CD14-positive monocyte (primary cell): ENCODE results near the gene IFT25. TPM values are rescaled to one million over a fixed set of nuclear protein-coding genes. Genes with fewer than 3 reads are reported as not detected.

Experiments
- DNase-seq, 3 donors: peaks; one replicate each; pipeline ENCODE4 v3.0.0-alpha.2; 2011 to 2022
- H2AFZ ChIP-seq: 2 replicates; pipeline ENCODE4 v1.6.0; 2012; ENCODE audit warnings: mild to moderate bottlenecking, low read depth, low read length, inconsistent platforms; ENCODE audit not compliant: insufficient read depth, poor library complexity, severe bottlenecking
- H3K27ac ChIP-seq, 2 donors: 1 replicate in 1 of 2; 2 replicates in 1 of 2; pipeline ENCODE4 v1.5.1; 2012 to 2013; ENCODE audit warnings: low read length in 2 of 2, control low read depth in 1 of 2, inconsistent platforms in 1 of 2, low read depth in 1 of 2, mild to moderate bottlenecking in 1 of 2
- H3K27me3 ChIP-seq, 2 donors: one replicate each; pipeline versions ENCODE4 v1.6.0 to v1.6.1; 2011 to 2013; ENCODE audit warnings: low read length in 2 of 2; ENCODE audit not compliant: control insufficient read depth in 2 of 2, insufficient read depth in 2 of 2
- H3K36me3 ChIP-seq, 2 donors: replicated peaks in 1 of 2; 1 replicate in 1 of 2; 2 replicates in 1 of 2; pipeline versions ENCODE4 v1.5.1 to v1.6.1; 2012 to 2013; ENCODE audit warnings: low read length in 2 of 2, control low read depth in 1 of 2, inconsistent platforms in 1 of 2, mild to moderate bottlenecking in 1 of 2; ENCODE audit not compliant: insufficient read depth in 2 of 2, control insufficient read depth in 1 of 2
- H3K4me1 ChIP-seq, 2 donors: 1 replicate in 1 of 2; 2 replicates in 1 of 2; pipeline versions ENCODE4 v1.5.1 to v1.6.1; 2012 to 2013; ENCODE audit warnings: low read length in 2 of 2, control low read depth in 1 of 2, inconsistent platforms in 1 of 2, mild to moderate bottlenecking in 1 of 2, moderate library complexity in 1 of 2; ENCODE audit not compliant: insufficient read depth in 2 of 2, control insufficient read depth in 1 of 2
- H3K4me2 ChIP-seq: replicated peaks from 2 replicates; pipeline ENCODE3; 2012; ENCODE audit warnings: low read length, moderate library complexity, mild to moderate bottlenecking; ENCODE audit not compliant: poor library complexity, severe bottlenecking; ENCODE audit errors: extremely low read depth
- H3K4me3 ChIP-seq, 3 experiments: fragments of 200-600 bp in 1 of 3; sonication (generic) in 1 of 3; replicated peaks in 1 of 3; 1 replicate in 2 of 3; 2 replicates in 1 of 3; pipeline ENCODE4 v1.5.1; 2011 to 2013; ENCODE audit warnings: low read length in 3 of 3, mild to moderate bottlenecking in 3 of 3, control low read depth in 2 of 3, low read depth in 2 of 3, inconsistent platforms in 1 of 3, moderate library complexity in 1 of 3
- H3K79me2 ChIP-seq: 2 replicates; pipeline ENCODE4 v1.6.0; 2012; ENCODE audit warnings: mild to moderate bottlenecking, control low read depth, inconsistent platforms, low read length, moderate library complexity; ENCODE audit not compliant: insufficient read depth
- H3K9ac ChIP-seq: 2 replicates; pipeline ENCODE4 v1.6.0; 2017; ENCODE audit warnings: low read length, mild to moderate bottlenecking; ENCODE audit not compliant: insufficient read depth, poor library complexity, severe bottlenecking
- H3K9me3 ChIP-seq, 2 donors: replicated peaks in 1 of 2; 1 replicate in 1 of 2; 2 replicates in 1 of 2; pipeline versions ENCODE4 v1.5.1 to v1.6.1; 2012 to 2013; ENCODE audit warnings: low read length in 2 of 2, control low read depth in 1 of 2; ENCODE audit not compliant: control insufficient read depth in 1 of 2, insufficient read depth in 1 of 2
- H4K20me1 ChIP-seq: 2 replicates; pipeline ENCODE4 v1.6.0; 2012; ENCODE audit warnings: mild to moderate bottlenecking, low read length, control low read depth, moderate library complexity; ENCODE audit not compliant: insufficient read depth
- H3K27ac Mint-ChIP-seq, 7 donors: one replicate each; pipeline ENCODE4 v1.8.0; 2020; ENCODE audit warnings: mild to moderate bottlenecking in 7 of 7, mixed read lengths in 7 of 7, moderate library complexity in 6 of 7, inconsistent platforms in 2 of 7
- H3K27me3 Mint-ChIP-seq, 3 donors: one replicate each; pipeline ENCODE4 v1.8.0; 2021 to 2022; ENCODE audit warnings: low read depth in 3 of 3, mild to moderate bottlenecking in 3 of 3, mixed read lengths in 3 of 3, moderate library complexity in 3 of 3, inconsistent platforms in 1 of 3
- H3K36me3 Mint-ChIP-seq, 2 donors: one replicate each; pipeline ENCODE4 v1.8.0; 2020; ENCODE audit warnings: mixed read lengths in 2 of 2, inconsistent platforms in 1 of 2, mild to moderate bottlenecking in 1 of 2
- H3K4me1 Mint-ChIP-seq: one replicate; pipeline ENCODE4 v1.8.0; 2020; ENCODE audit warnings: mild to moderate bottlenecking, mixed read lengths
- H3K4me3 Mint-ChIP-seq, 2 donors: one replicate each; pipeline ENCODE4 v1.8.0; 2020; ENCODE audit warnings: mild to moderate bottlenecking in 2 of 2, mixed read lengths in 2 of 2, moderate library complexity in 1 of 2
- H3K9me3 Mint-ChIP-seq, 7 donors: one replicate each; pipeline ENCODE4 v1.8.0; 2020 to 2022; ENCODE audit warnings: mixed read lengths in 7 of 7, mild to moderate bottlenecking in 6 of 7, moderate library complexity in 6 of 7, inconsistent platforms in 2 of 7
- WGBS: methylation state at CpG from one replicate; pipeline ENCODE4 v1.1.5; 2013; ENCODE audit warnings: missing lambda C conversion rate; ENCODE audit not compliant: insufficient coverage; 5-methylcytosine and 5-hydroxymethylcytosine counted together
- intact Hi-C, 2 donors: fragments of 100-400 bp; cut with micrococcal nuclease; formaldehyde crosslinking; loops; one replicate each; pipeline versions ENCODE4 v1.15.0 to v1.15.1; 2023
- polyA plus RNA-seq, 3 donors: library from polyadenylated mRNA; depleted of rRNA in 1 of 3; unstranded in 2 of 3; stranded (reverse) in 1 of 3; fragments of 300-500 nt in 2 of 3; fragments of >200 nt in 1 of 3; fragmentation: Illumina TruSeq in 2 of 3; gene quantifications; 1 replicate in 2 of 3; 2 replicates in 1 of 3; pipeline ENCODE4 v1.2.3, GENCODE V29; 2012 to 2021
- TF ChIP-seq, protein P1 (sequence below): fragments of 200-600 bp; IDR thresholded peaks from one replicate; pipeline ENCODE4 v1.8.0; 2022; ENCODE audit warnings: antibody characterized with exemption, mild to moderate bottlenecking

Gene IFT25
- polyA plus RNA-seq, 3 donors: 17.1 to 30.6 (median 27.8) TPM

DNA sequence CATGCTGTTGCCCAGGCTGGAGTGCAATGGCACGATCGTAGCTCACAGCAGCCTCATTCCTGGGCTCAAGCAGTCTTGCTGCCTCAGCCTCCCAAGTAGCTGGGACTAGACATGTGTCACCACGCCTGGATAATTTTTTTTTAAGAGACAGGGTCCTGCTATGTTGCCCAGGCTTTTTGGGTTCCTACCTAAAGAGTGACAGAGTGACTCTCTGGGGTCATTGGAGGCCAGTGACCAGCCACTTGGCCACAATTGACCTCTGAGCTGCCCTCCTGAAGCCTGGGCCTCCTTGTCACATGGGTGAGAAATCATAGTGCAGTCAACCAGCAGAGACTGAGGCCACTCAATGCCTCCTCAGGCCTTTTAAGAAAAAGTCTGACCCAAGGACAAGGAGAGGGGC lies 45.8 kb downstream of the IFT25 start:
- H3K4me1 Mint-ChIP-seq: peaks cover 4% of the 10 kb centered on the region
- intact Hi-C loops: loop anchor here in 1 of 2 donors (10.0 kb wide), 1 partner anchor 155 kb away; the partner anchor contains the start of genes TCEANC2 and TMEM59
- Histone ChIP-seq H4K20me1 (no peaks in the 10 kb centered on the region), H3K27ac (no peak overlapping the region), H3K4me1 (no peaks in the 10 kb centered on the region), H3K79me2 (no peaks in the 10 kb centered on the region), H3K4me3 (no peak overlapping the region), H3K4me2 (no peak overlapping the region), H3K9ac (no peak overlapping the region), H3K27me3 (no peaks in the 10 kb centered on the region), H2AFZ (no peak overlapping the region), H3K36me3 (no peaks in the 10 kb centered on the region), H3K9me3 (no peaks in the 10 kb centered on the region)
- peaks cover 0 to under 1% of the 10 kb centered on the region in 2 donors for H3K36me3 Mint-ChIP-seq
- no peak for DNase-seq
- 96% methylated on average over 3 of the region's 3 CpGs for WGBS
- peaks cover 0 to under 1% (median 0%) of the 10 kb centered on the region in 3 donors for H3K27me3 Mint-ChIP-seq
- H3K4me3 Mint-ChIP-seq: no peak overlapping the region
- TF ChIP-seq, protein P1, sequence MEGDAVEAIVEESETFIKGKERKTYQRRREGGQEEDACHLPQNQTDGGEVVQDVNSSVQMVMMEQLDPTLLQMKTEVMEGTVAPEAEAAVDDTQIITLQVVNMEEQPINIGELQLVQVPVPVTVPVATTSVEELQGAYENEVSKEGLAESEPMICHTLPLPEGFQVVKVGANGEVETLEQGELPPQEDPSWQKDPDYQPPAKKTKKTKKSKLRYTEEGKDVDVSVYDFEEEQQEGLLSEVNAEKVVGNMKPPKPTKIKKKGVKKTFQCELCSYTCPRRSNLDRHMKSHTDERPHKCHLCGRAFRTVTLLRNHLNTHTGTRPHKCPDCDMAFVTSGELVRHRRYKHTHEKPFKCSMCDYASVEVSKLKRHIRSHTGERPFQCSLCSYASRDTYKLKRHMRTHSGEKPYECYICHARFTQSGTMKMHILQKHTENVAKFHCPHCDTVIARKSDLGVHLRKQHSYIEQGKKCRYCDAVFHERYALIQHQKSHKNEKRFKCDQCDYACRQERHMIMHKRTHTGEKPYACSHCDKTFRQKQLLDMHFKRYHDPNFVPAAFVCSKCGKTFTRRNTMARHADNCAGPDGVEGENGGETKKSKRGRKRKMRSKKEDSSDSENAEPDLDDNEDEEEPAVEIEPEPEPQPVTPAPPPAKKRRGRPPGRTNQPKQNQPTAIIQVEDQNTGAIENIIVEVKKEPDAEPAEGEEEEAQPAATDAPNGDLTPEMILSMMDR: no peak
- H3K27ac Mint-ChIP-seq: peak overlapping the region in 1 of 7 donors; percentile 32
- H3K9me3 Mint-ChIP-seq: no peaks in the 10 kb centered on the region

DNA sequence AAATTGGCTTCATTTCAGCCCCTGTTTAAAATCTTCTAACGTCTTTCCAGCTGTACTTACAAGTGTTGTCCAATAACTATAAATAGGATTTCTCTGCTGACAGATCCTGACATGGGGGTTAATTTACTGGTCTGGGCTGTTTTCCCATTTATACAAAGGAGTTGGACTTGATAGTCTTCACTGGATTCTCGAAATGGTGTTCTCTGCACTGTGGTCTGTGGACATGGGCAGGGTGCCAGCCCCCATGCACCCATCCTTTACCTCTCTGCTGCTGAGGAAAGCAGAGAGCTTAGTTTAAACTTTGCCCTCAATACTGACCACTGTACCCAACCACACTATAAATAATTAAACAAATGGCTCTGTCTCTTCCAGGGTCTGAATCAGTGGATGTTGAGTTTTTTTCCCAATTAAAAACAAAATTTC lies 46.3 kb downstream of the IFT25 start:
- no peaks in the 10 kb centered on the region for H4K20me1 ChIP-seq
- H3K9me3 Mint-ChIP-seq: no peaks in the 10 kb centered on the region

More for the DNA sequence above, 46.3 kb downstream of the IFT25 start:
- no CpG with 5 or more reads among the region's 2 CpGs for WGBS
- no peak overlapping the region for H3K4me2 ChIP-seq
- no peak overlapping the region for H3K27ac ChIP-seq
- no peak overlapping the region for H3K4me3 Mint-ChIP-seq
- H3K36me3 Mint-ChIP-seq: no peaks in the 10 kb centered on the region
- no peak overlapping the region for H3K4me3 ChIP-seq
- H3K9me3 ChIP-seq: no peaks in the 10 kb centered on the region
- H3K79me2 ChIP-seq: no peaks in the 10 kb centered on the region
- no peak for DNase-seq
- H2AFZ ChIP-seq: no peak overlapping the region
- TF ChIP-seq, protein P1: no peak
- H3K4me1 ChIP-seq: no peaks in the 10 kb centered on the region
- no peak overlapping the region for H3K9ac ChIP-seq
- no peaks in the 10 kb centered on the region for H3K27me3 ChIP-seq
- H3K27ac Mint-ChIP-seq: no peak overlapping the region
- H3K36me3 ChIP-seq: no peaks in the 10 kb centered on the region
- peaks cover 0 to 2% (median 0%) of the 10 kb centered on the region in 3 donors for H3K27me3 Mint-ChIP-seq
- H3K4me1 Mint-ChIP-seq: peaks cover 4% of the 10 kb centered on the region
- intact Hi-C loops: loop anchor here in 1 of 2 donors (10.0 kb wide), 1 partner anchor 156 kb away; the partner anchor contains the start of genes TCEANC2 and TMEM59
